Inferior parietal cortex (tissue), 1 donor: ENCODE measurements around the gene ASPM.

Experiments used
- DNase-seq: peaks from one replicate; pipeline ENCODE4 v3.0.0-alpha.2; 2016; ENCODE audit errors: extremely low spot score

The ASPM gene, protein sequence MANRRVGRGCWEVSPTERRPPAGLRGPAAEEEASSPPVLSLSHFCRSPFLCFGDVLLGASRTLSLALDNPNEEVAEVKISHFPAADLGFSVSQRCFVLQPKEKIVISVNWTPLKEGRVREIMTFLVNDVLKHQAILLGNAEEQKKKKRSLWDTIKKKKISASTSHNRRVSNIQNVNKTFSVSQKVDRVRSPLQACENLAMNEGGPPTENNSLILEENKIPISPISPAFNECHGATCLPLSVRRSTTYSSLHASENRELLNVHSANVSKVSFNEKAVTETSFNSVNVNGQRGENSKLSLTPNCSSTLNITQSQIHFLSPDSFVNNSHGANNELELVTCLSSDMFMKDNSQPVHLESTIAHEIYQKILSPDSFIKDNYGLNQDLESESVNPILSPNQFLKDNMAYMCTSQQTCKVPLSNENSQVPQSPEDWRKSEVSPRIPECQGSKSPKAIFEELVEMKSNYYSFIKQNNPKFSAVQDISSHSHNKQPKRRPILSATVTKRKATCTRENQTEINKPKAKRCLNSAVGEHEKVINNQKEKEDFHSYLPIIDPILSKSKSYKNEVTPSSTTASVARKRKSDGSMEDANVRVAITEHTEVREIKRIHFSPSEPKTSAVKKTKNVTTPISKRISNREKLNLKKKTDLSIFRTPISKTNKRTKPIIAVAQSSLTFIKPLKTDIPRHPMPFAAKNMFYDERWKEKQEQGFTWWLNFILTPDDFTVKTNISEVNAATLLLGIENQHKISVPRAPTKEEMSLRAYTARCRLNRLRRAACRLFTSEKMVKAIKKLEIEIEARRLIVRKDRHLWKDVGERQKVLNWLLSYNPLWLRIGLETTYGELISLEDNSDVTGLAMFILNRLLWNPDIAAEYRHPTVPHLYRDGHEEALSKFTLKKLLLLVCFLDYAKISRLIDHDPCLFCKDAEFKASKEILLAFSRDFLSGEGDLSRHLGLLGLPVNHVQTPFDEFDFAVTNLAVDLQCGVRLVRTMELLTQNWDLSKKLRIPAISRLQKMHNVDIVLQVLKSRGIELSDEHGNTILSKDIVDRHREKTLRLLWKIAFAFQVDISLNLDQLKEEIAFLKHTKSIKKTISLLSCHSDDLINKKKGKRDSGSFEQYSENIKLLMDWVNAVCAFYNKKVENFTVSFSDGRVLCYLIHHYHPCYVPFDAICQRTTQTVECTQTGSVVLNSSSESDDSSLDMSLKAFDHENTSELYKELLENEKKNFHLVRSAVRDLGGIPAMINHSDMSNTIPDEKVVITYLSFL (N-terminal part only)

DNA sequence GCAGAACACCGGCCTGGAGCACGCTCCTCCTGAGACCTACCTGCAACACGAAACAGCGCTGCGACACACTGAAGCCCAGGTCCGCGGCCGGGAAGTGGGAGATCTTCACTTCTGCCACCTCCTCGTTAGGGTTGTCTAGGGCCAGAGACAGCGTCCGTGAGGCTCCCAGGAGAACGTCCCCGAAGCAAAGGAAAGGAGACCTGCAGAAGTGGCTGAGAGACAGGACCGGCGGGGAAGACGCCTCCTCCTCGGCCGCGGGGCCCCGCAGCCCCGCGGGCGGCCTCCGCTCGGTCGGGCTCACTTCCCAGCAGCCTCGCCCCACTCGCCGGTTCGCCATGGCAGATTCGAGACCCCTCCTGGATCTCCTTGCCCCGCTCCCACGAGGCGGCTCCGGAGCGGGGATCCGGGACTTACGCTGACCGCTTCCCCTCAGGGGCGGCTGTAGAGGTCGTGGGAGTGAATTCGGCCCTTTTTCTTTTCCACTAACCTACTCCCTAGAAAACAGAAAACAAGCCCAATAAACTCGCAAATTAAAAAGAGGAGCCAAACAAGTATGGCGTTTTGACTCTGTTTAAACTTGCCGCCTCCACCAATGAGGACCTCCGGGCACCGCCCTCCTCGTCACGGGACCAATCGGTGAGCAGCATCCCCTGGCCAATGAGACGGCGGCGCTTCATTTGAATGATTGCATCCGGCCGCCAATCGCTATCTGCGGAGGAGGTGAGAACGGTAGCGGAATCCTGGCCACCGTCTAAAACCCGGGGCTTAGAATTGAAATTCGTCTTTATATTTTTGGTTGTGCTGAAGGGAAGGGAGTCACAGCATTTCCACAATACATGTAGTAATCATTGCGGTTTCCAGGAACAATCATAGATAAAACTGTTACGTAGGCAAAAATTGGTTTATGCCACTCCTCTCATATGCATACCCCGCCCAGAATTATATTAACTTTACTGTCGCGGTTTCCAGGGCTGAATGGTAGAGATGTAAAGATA lies at the start of gene ASPM:
Gene ASPM, minus strand, starts transcription at position 569 of the 995 bp plus-strand sequence. Its CDS starts 232 bp downstream, at position 337.
- DNase-seq: peak; percentile 95

DNA sequence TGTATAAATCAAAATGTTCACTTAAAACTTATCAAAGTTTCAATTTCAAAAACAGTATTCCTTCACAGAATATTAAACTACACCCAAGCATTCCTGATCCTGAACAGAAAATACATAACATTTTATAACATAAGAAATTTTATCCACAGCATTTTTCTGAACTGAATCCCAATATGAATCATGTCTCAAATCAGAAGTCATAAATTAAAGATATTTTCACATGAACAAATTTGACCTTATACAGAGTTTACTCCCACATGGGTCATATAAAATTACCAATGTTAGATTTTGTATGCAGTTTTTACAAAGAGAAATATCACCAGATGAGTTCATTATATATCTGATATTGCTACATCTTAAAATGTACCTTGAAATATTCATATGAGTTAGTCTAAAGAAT lies 48.6 kb upstream of the ASPM start:
- DNase-seq: no peak

DNA sequence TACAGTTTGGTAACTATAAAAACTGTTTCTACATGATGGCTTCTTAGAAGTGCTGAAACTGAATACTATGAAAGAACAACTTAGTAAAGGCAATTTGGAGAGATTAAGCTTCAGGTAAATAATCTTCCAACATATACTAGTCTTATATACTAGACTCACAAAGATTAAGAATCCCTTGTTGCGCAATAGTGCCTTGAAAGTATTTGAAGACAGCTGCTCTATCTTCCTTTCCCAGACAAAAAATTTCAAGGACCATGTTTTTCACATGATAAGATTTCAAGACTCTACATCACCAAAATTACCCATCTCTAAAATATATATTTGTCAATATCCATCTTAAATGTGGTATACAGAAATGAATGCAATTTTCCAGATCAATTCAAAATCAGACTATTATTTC lies 37.7 kb upstream of the ASPM start:
- DNase-seq: no peak

DNA sequence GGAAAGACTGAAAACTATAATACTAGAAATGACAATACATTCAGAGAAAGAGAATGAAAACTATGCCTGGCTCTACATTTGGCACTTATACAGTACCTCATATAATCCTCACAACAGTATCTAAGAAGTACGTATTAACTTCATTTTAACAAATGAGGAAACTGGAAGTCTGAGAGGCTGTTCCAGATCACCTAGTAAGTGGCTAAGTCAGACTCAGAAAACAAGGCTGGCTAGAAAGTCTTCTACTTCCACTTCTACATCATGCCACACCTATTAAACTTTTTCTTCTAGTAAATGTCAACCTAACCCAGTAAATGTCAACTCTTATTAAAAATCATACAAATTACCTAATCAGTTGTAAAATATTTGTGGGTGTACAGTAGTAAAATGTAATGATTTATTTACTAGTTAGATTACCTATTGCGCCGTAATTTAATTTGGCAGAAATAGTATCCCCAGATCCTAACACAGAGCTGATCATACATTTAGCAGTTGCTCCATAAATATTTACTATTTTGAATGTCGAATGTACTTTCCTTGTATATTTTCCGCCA lies 36.8 kb upstream of the ASPM start:
- DNase-seq: no peak

DNA sequence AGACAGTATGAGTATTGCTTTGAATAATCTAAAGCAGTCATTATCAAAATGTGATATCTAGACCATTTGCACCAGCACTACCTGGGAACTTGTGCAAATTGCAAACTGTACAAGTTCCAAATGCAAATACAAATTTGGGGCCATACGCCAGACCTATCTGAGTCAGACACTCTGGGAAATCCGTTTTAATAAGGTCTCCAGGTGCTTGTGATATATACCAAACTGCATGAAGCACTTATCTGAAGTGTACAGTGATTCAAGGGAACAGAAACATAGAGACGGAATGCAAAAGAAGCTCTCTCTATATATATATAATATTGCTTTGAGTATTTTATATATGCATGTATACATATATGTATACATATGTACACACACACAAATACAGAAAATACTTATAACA lies 36.2 kb upstream of the ASPM start:
- DNase-seq: no peak

DNA sequence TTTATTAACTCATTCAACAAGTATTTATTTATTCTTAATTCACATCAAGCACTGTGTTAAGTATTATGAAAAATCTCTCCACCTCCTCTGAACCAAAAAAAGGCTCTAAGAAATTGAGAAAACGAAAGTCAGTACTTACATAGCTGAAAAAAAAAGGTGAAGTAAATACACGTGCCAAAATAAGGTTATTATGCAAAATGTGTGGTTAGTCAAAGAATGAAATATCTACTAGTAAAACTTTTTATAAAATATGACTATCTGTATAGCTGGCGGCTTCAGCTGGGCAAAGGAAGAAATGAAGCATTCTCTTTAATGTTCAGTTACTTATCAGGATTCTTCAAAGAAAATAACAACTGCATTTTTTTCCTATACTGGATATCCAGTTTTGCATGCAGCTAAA lies 35.5 kb upstream of the ASPM start:
- no peak for DNase-seq

DNA sequence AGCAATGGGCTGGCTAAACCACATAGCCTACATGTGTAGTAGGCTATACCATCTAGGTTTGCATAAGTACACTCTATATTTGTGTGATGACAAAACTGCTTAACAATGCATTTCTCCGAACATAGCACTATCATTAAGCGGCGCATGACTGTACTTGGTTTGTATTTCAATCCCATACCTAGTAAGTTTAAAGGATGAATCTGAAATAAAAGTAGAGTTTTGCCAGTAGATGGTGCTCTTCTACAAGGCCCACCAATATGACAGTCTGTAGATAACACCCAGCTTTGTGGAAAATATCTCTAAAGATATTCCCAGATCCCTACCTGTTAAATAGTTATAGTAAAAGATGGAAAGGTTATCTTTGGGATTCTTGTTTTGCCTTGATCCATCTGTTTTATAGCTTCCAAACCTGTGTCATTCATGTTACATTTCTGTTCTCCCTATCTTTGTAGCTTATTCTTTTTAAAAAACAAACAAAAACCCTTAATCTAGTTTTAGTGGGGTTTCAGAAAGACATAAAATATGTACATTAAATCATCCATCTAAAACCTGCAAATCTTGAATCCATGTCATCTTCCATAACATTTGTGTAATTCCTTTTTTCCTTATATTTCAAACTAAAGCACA lies 33.9 kb upstream of the ASPM start:
- peak; percentile 70 for DNase-seq

DNA sequence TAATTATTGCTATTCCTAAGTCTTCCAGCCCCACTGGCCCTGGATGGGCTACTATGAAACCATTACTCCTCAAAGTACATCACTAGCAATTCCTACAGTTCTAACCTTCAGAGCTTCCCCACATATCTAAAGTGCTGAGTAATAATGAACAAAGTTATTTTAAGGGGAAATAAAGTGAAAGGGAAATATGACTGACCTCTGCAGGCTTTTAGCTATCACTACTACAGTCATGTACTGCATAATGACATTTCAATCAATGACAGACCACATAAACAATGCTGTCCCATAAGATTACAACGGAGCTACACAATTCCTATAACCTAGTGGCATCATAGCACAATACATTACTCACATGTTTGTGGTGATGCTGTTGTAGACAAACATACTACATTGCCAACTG lies 32.5 kb upstream of the ASPM start:
- no peak for DNase-seq

DNA sequence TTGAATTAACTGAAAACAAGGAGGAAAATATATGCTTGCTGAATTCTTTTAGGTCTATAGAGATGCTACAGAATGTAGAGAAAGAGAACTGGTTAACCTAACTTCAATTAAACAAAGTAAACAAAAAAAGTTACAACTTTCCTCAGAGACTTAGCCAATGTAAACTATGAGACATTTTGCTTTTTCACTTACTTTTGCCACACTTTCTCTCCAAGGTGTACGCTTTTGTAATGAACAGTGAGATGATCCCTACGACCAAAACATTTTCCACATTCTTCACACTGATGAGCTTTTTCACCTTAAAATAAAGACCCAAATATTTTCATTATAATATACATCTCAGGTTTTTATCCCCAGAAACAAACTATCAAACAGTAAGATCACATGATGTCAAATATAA lies 28.3 kb upstream of the ASPM start:
- DNase-seq: no peak

DNA sequence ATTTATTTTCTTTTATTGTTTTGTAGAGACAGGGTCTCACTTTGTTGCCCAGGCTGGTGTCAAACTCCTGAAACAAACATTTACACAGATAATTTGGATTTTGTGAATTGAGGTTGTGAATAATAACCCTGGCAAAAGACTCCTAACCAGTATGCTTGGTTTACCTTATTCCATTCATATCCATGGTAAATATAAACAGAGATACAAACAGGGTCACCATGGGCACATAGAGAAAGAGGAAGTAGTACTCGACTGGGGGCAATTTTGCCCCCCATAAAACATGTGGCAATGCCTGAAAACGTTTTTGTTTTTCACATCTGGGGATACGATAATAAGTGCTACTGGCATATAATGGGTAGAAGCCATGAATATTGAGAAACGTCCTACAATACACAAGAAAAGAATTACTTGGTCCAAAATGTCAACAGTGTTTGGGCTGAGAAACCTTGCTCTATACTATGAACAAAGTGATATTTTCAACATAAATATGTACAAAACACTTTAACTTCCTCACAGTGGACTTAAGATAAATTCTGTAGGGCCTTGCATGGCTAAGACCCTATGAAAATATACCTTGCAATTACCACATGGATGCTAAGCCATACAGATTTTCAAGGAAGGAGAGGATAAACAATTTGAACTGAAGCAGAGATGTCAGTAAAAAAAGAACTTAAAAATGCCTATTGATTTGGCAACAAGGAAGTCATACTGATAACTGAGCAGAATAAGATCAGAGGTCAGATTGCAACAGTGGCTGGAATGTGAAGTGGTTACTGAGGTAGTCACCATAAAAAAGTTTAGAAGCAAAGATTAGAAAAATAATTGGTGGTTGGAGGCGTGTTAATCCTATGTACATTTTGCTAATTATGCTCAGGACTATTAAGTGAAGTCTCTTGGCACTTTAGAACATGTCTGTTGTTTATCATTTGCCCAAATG lies 27.4 kb upstream of the ASPM start:
- no peak for DNase-seq

DNA sequence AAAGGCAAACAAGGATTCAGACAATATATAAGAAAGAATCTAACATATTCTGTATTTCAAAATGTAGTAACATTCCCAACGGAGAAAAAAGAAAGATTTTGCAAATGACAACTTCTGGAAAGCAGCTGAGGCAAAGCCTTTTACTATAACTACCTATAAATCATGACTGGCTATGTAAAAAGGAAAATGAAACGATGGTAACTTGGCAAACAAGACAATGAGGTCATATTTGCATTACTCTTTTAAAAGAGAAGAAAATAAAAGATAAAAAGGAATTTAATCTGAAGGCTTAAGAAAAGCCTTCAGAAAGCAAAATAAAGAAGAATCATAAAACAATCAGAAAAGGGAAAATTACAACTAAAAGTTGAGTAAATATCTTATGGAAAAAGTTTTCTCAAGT lies 25.1 kb upstream of the ASPM start:
- DNase-seq: no peak

DNA sequence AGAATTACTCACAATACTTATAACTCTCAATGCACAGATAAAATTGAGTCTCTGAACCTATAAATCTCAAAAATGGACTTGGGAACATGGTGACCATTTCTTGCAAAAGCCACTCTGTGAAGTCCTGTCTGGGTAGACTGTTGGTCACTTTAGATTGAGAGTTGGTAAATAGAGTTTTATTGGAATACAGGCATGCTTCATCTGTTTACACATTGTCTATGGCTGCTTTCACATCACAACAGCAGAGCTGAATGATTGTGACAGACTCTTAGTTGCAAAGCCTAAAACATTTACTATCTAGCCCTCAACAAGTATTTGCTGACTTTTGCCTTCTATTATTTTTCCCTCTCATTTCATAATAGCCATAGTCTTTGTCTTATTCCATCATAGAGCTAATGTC lies 24.1 kb upstream of the ASPM start:
- DNase-seq: no peak

DNA sequence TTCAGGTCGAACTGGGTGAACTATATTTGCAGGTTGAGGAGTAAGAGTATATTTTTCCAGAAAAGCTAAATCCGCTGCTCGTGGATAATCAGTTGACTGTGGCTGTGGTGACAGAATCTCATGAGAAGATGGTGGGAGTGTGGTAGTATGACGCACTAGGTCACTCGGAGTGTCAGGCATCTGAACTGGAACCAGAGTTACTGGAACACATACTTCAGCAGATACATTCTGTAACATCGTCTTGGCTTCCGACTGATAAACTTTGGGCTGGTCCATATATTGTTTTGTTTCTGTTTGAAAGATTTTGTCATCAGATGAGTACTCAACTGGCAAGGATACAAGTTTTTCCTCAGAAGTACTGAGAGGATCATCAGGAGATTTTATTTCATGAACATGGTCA lies 13.0 kb upstream of the ASPM start:
- no peak for DNase-seq

DNA sequence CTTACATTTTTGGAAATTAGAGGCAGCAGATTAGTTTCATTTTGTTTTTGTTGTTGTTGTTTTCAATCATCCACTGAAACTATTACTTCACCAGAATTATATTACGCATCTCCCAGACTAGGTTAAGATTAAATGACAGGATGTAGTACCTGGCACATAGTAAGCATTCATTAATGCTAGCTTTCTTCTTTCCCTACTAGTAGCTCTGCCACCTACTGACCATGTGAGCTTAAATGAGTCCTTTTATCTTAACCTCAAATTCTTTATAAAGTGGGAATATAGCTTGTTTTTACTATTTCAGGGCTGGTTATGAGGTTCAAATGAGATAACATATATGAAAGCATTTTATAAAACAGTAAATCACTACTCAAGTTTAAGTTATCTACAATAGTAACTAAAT lies 10.2 kb upstream of the ASPM start:
- no peak for DNase-seq

DNA sequence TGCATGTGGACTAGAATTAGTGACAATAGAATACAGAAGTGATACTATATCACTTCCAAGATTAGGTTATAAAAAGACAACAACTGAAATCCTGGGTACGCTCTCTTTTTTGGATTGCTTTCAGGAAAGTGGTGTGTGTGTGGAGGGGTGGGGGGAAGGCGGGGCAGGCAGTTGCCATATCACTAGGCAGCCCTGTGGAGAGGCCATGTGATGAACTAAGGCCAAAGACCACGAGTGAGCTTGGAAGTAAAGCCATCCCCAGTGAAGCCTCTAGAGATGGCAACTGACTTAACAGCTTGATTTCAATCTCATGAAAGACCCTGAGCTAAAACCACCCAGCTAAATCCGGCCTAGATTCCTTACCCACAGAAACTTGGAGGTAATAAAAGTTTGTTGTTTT lies 6.2 kb upstream of the ASPM start:
- DNase-seq: no peak

DNA sequence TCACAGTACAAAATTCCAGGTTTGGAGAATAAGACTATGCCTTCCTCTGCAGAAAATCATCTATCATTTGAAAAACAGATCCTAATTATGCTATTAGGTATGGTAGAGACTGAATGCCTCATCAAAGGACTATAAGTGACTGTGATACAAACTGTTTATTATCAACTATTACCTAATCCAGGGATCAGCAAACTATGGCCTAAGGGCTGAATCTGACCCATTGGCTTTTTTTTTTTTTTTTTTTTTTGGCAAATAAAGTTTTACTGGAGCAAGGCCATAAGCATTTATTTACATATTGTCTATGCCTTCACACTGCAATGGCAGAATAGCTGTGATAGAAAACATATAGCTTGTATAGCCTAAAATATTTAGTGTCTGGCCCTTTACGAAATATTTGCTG lies 4.7 kb upstream of the ASPM start:
- DNase-seq: no peak

DNA sequence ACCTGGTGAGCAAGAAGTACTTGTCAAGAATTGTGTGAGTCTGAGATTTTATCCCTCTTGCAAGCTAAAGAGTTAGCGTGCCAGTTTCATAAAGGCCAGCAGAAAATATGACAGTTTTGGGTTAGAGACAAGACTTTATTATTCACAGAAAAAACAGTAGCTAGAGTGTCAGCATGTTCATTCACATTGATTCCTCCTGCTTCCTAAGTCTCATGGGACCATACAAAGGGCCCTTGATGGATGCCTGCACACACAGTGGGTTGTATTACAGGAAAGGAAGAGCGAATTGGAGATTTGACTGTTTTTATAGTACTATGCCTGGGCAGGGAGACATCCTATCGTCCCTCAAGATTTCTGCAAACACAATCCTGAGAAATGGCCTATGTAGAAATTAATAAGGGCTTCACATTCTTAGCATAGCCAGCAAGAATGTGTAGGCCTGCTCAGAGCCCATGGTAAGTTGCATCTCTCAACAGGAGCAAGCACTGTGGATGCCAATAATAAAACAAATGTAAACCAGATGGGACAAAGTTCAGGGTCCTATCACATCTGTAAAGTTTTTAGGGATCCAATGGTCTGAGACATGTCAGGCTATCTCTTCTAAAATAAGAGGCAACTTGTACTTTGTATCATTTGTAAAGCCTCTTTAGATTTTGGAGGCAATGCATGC lies 4.0 kb upstream of the ASPM start:
- DNase-seq: no peak

DNA sequence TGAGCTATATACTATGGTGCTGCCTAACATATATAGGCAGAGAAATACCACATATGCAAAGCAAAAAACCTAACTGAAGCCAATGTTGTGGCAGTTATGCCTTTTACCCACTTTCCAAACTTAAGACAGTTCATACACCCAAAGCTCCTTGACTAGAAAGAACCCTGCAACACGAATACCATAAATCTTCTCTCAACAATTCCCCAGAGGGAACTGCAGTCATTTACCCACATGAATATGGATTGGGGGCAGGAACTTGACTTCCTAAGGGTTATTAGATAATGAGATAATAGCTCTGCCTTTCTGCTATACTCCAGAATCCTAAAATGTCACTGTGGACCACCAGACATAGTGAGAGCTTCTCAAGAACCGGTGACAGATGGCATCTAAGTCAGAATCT lies 2.9 kb upstream of the ASPM start:
- no peak for DNase-seq
